Sigmoid colon (tissue), 7 donors: ENCODE measurements around the gene ZKSCAN8. TPM values are rescaled to one million over a fixed set of nuclear protein-coding genes. Genes with fewer than 3 reads are reported as not detected.

ENCODE experiments used
- DNase-seq: peaks from one replicate; pipeline ENCODE4 v3.0.0-alpha.2; 2019
- H3K27ac ChIP-seq, 4 donors: fragments of 200-600 bp; sonication (generic); one replicate each; pipeline ENCODE4 v1.5.1; 2016 to 2019; ENCODE audit warnings: mild to moderate bottlenecking in 1 of 4
- H3K27me3 ChIP-seq, 3 donors: fragments of 200-600 bp; sonication (generic); one replicate each; pipeline ENCODE4 v1.5.1; 2019; ENCODE audit warnings: mild to moderate bottlenecking in 1 of 3
- H3K36me3 ChIP-seq, 4 donors: fragments of 200-600 bp; sonication (generic); one replicate each; pipeline ENCODE4 v1.5.1; 2016 to 2019
- H3K4me1 ChIP-seq, 4 donors: fragments of 200-600 bp; sonication (generic); one replicate each; pipeline ENCODE4 v1.5.1; 2017 to 2019
- H3K4me3 ChIP-seq, 4 donors: fragments of 200-600 bp; sonication (generic); one replicate each; pipeline ENCODE4 v1.5.1; 2017 to 2019; ENCODE audit warnings: mild to moderate bottlenecking in 2 of 4, moderate library complexity in 1 of 4
- H3K9me3 ChIP-seq, 4 donors: fragments of 200-600 bp in 3 of 4; sonication (generic) in 3 of 4; one replicate each; pipeline versions ENCODE4 v1.5.1 to v1.6.1; 2013 to 2019
- CTCF ChIP-seq, 4 experiments: fragments of 450-650 bp in 3 of 4; fragments of 200-600 bp in 1 of 4; IDR thresholded peaks; one replicate each; pipeline ENCODE4 v1.5.1; 2016 to 2019; ENCODE audit warnings: antibody characterized with exemption in 4 of 4, mild to moderate bottlenecking in 3 of 4, moderate library complexity in 2 of 4
- EP300 ChIP-seq, 4 donors: sonication (generic); formaldehyde crosslinking; IDR thresholded peaks; one replicate each; pipeline ENCODE4 v1.6.1; 2017; ENCODE audit warnings: antibody characterized with exemption in 4 of 4
- POLR2A ChIP-seq, 2 donors: fragments of 450-650 bp; IDR thresholded peaks; one replicate each; pipeline ENCODE4 v1.6.1; 2016; ENCODE audit warnings: antibody characterized with exemption in 2 of 2, mild to moderate bottlenecking in 2 of 2, moderate library complexity in 2 of 2
- POLR2AphosphoS5 ChIP-seq, 4 donors: sonication (generic); formaldehyde crosslinking; IDR thresholded peaks; one replicate each; pipeline ENCODE4 v1.6.1; 2017; ENCODE audit warnings: antibody characterized with exemption in 4 of 4
- WGBS, 2 donors: extraction: QIAGEN DNeasy Blood & Tissue Kit; methylation state at CpG; one replicate each; pipeline ENCODE4 v1.1.7; 2013; 5-methylcytosine and 5-hydroxymethylcytosine counted together
- intact Hi-C: fragments of 100-400 bp; cut with DNase I; formaldehyde crosslinking; loops from one replicate; pipeline ENCODE4 v1.15.1; 2023
- polyA plus RNA-seq, 3 donors: library from polyadenylated mRNA; stranded (reverse); fragments of 200-250 nt; gene quantifications; one replicate each; pipeline ENCODE4 v1.2.3, GENCODE V29; 2013
- total RNA-seq, 4 donors: library from RNA; depleted of rRNA; stranded (reverse); fragments of >200 nt; gene quantifications; one replicate each; pipeline ENCODE4 v1.1.0, GENCODE V29; 2016
- donor health status: healthy with polysubstance abuse.
- donor health status: Bipolar disorder and iron deficiency.
- donor health status: healthy.

Gene ZKSCAN8
- total and polyA plus RNA-seq, 7 donors = 1.6 to 24.9 (median 20.7) TPM

- no peak for TF ChIP-seq CTCF (IDR thresholded peaks at IDR 0.05)
- TF ChIP-seq EP300 (IDR thresholded peaks at IDR 0.05) = no peak
- TF ChIP-seq POLR2AphosphoS5 (IDR thresholded peaks at IDR 0.05) = no peak
- TF ChIP-seq POLR2A (IDR thresholded peaks at IDR 0.05) = no peak
- 73 to 85% methylated on average over 1 of the region's 1 CpG for WGBS, 2 donors
- H3K27ac ChIP-seq = no peak overlapping the region
- H3K36me3 ChIP-seq = no peaks in the 10 kb centered on the region
- no peak for DNase-seq
- no peak overlapping the region for H3K4me3 ChIP-seq
- H3K4me1 ChIP-seq = no peaks in the 10 kb centered on the region
- peaks cover 1 to 9% (median 2%) of the 10 kb centered on the region in 4 donors for H3K9me3 ChIP-seq
- H3K27me3 ChIP-seq = peaks cover 0 to 4% (median 0%) of the 10 kb centered on the region in 3 donors
- intact Hi-C loops = no loop called here
These were observed 40.6 kb downstream of the ZKSCAN8 start for GRCh38 chr6:28182255-28182654.

GRCh38 chr6:28188111-28188979 is 46.7 kb downstream of the ZKSCAN8 start:
- peaks cover 10 to 33% (median 25%) of the 10 kb centered on the region in 4 donors for H3K9me3 ChIP-seq
- TF ChIP-seq POLR2A (IDR thresholded peaks at IDR 0.05) (no peak), EP300 (IDR thresholded peaks at IDR 0.05) (no peak), CTCF (IDR thresholded peaks at IDR 0.05) (no peak), POLR2AphosphoS5 (IDR thresholded peaks at IDR 0.05) (no peak)
- WGBS, 2 donors = 87 to 89% methylated on average over 6 of the region's 6 CpGs
- H3K27me3 ChIP-seq = no peaks in the 10 kb centered on the region
- no peaks in the 10 kb centered on the region for H3K36me3 ChIP-seq
- intact Hi-C loops = no loop called here
- no peaks in the 10 kb centered on the region for H3K4me1 ChIP-seq
- no peak for DNase-seq
- H3K4me3 ChIP-seq = no peak overlapping the region
- no peak overlapping the region for H3K27ac ChIP-seq

- intact Hi-C loops = no loop called here
- Histone ChIP-seq H3K9me3 (peaks cover 0 to 17% (median 4%) of the 10 kb centered on the region in 4 donors), H3K4me1 (no peaks in the 10 kb centered on the region), H3K27ac (no peak overlapping the region), H3K4me3 (no peak overlapping the region), H3K27me3 (peaks cover 0 to 7% (median 0%) of the 10 kb centered on the region in 3 donors), H3K36me3 (no peaks in the 10 kb centered on the region)
- 73 to 87% methylated on average over 1 of the region's 1 CpG for WGBS, 2 donors
- DNase-seq = no peak
- TF ChIP-seq EP300 (IDR thresholded peaks at IDR 0.05) (no peak), POLR2AphosphoS5 (IDR thresholded peaks at IDR 0.05) (no peak), CTCF (IDR thresholded peaks at IDR 0.05) (no peak), POLR2A (IDR thresholded peaks at IDR 0.05) (no peak)
These were observed 58.3 kb downstream of the ZKSCAN8 start for GRCh38 chr6:28200020-28200419.

GRCh38 chr6:28203201-28203600 is 61.5 kb downstream of the ZKSCAN8 start:
- Histone ChIP-seq H3K9me3 (peaks cover 0 to 10% (median 4%) of the 10 kb centered on the region in 4 donors), H3K4me1 (peaks cover 0 to 12% (median 10%) of the 10 kb centered on the region in 4 donors), H3K36me3 (no peaks in the 10 kb centered on the region), H3K27me3 (peaks cover 15 to 36% (median 18%) of the 10 kb centered on the region in 3 donors), H3K4me3 (no peak overlapping the region), H3K27ac (no peak overlapping the region)
- intact Hi-C loops = no loop called here
- no peak for DNase-seq
- WGBS, 2 donors = 46 to 50% methylated on average over 4 of the region's 4 CpGs
- TF ChIP-seq POLR2A (IDR thresholded peaks at IDR 0.05) (no peak), CTCF (IDR thresholded peaks at IDR 0.05) (no peak), POLR2AphosphoS5 (IDR thresholded peaks at IDR 0.05) (no peak), EP300 (IDR thresholded peaks at IDR 0.05) (no peak)
